HL-60 (cell line): ENCODE results near the gene DPCD.

Experiments
- GABPA ChIP-seq: IDR thresholded peaks from 2 replicates; pipeline ENCODE4 v1.6.1; 2012; ENCODE audit warnings: low read depth
- POLR2AphosphoS5 ChIP-seq: IDR thresholded peaks from 2 replicates; pipeline ENCODE4 v1.6.1; 2012; ENCODE audit warnings: low read depth
- SPI1 ChIP-seq: IDR thresholded peaks from 2 replicates; pipeline ENCODE4 v1.6.1; 2012; ENCODE audit warnings: low read depth, mild to moderate bottlenecking, borderline replicate concordance
- TF ChIP-seq, protein P1 (sequence below): IDR thresholded peaks from one replicate; pipeline ENCODE4 v1.5.1; 2011; ENCODE audit warnings: low read length, control low read depth, inconsistent platforms; ENCODE audit not compliant: insufficient read depth
- TF ChIP-seq, protein P2 (sequence below): IDR thresholded peaks from 2 replicates; pipeline ENCODE4 v1.6.1; 2012; ENCODE audit warnings: low read depth; ENCODE audit not compliant: insufficient replicate concordance

DNA sequence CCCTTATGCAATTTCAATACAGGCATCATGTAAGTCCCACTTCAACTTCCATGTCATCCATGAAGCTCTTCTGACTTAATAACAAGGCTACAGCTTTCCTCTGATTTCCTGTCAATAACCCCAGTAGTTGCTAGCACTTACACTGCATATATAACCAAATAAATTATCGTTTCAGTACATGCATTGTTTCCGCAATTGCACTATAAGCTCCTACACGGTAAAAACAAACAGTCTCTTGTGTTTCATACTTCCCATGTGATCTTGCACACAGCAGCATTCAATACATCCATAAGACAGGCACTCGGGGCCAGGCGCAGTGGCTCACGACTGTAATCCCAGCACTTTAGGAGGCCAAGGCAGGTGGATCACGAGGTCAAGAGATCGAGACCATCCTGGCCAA, 65.4 kb downstream of the DPCD start:
- TF ChIP-seq GABPA: no peak
- TF ChIP-seq, protein P1, sequence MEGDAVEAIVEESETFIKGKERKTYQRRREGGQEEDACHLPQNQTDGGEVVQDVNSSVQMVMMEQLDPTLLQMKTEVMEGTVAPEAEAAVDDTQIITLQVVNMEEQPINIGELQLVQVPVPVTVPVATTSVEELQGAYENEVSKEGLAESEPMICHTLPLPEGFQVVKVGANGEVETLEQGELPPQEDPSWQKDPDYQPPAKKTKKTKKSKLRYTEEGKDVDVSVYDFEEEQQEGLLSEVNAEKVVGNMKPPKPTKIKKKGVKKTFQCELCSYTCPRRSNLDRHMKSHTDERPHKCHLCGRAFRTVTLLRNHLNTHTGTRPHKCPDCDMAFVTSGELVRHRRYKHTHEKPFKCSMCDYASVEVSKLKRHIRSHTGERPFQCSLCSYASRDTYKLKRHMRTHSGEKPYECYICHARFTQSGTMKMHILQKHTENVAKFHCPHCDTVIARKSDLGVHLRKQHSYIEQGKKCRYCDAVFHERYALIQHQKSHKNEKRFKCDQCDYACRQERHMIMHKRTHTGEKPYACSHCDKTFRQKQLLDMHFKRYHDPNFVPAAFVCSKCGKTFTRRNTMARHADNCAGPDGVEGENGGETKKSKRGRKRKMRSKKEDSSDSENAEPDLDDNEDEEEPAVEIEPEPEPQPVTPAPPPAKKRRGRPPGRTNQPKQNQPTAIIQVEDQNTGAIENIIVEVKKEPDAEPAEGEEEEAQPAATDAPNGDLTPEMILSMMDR: no peak
- TF ChIP-seq, protein P2, sequence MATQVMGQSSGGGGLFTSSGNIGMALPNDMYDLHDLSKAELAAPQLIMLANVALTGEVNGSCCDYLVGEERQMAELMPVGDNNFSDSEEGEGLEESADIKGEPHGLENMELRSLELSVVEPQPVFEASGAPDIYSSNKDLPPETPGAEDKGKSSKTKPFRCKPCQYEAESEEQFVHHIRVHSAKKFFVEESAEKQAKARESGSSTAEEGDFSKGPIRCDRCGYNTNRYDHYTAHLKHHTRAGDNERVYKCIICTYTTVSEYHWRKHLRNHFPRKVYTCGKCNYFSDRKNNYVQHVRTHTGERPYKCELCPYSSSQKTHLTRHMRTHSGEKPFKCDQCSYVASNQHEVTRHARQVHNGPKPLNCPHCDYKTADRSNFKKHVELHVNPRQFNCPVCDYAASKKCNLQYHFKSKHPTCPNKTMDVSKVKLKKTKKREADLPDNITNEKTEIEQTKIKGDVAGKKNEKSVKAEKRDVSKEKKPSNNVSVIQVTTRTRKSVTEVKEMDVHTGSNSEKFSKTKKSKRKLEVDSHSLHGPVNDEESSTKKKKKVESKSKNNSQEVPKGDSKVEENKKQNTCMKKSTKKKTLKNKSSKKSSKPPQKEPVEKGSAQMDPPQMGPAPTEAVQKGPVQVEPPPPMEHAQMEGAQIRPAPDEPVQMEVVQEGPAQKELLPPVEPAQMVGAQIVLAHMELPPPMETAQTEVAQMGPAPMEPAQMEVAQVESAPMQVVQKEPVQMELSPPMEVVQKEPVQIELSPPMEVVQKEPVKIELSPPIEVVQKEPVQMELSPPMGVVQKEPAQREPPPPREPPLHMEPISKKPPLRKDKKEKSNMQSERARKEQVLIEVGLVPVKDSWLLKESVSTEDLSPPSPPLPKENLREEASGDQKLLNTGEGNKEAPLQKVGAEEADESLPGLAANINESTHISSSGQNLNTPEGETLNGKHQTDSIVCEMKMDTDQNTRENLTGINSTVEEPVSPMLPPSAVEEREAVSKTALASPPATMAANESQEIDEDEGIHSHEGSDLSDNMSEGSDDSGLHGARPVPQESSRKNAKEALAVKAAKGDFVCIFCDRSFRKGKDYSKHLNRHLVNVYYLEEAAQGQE: no peak
- no peak for TF ChIP-seq POLR2AphosphoS5
- no peak for TF ChIP-seq SPI1
